Measurements from ENCODE around the gene VANGL2. TPM values are rescaled to one million over a fixed set of nuclear protein-coding genes. Genes with fewer than 3 reads are reported as not detected.

The VANGL2 gene
- total RNA-seq (2014; rRNA removed; shearing (Covaris generic)): 42.8 and 51.3 TPM in 2 replicates
- 16.8 and 17.7 TPM in 2 replicates for polyA plus RNA-seq (2016; fragmentation: Nextera tagmentation; extraction: Ambion mirVana)
- long read RNA-seq, partial matches to known transcripts: 0 of 2 reads
- long read RNA-seq, other reads (novel, unspliced or antisense): 2 of 2 reads

DNA sequence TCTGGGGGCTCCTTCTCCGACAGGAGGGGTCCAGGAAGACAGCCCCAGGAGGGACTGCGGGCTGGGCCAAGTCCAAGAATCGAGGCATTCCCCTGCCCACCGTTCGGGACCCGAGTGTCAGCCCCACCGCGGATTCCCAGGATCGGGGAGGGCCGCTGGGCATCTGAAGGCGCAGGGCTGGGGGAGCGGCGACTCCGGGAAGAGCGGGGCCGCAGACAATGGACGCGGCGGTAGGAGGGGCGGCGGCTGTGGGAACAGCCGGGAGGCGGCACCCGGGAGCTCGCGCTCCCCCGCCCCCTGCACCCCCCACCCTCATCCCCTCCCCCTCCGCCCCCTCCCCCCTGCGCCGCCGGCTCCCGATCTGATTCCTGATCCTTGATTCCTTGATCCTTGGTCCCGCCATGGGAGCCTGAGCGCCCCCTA, at the start of gene VANGL2:
Gene VANGL2 (plus strand): TSS at position 342 of the 423 bp plus-strand sequence. CDS start 15,274 bp downstream, outside the sequence.
- H3K4me2 ChIP-seq: peak within 1 kb of the TSS; percentile 100
- no peaks in the 10 kb centered on the region for H3K9me3 Mint-ChIP-seq
- ATAC-seq: peak; percentile 61
- peak within 1 kb of the TSS; percentile 90 for H2AFZ ChIP-seq
- peak within 1 kb of the TSS; percentile 88 for H3K27ac Mint-ChIP-seq
- no peaks in the 10 kb centered on the region for H3K36me3 ChIP-seq (ENCODE audit: insufficient read depth)
- peaks cover 54% of the 10 kb centered on the region for H3K4me1 Mint-ChIP-seq
- no peaks in the 10 kb centered on the region for H3K27me3 ChIP-seq (ENCODE audit: insufficient read depth)
- H3K27me3 Mint-ChIP-seq (ENCODE audit: insufficient read depth, low read depth, poor library complexity): peaks cover 10% of the 10 kb centered on the region
- DNase-seq (ENCODE audit: low spot score): peak; percentile 89
- peaks cover 51% of the 10 kb centered on the region for H3K4me1 ChIP-seq (ENCODE audit: insufficient read depth)
- H3K27ac ChIP-seq (ENCODE audit: low read depth): peak within 1 kb of the TSS; percentile 99
- H3K4me3 ChIP-seq: peak within 1 kb of the TSS; percentile 99
- peaks cover 47% of the 10 kb centered on the region for H3K79me2 ChIP-seq (replicated peaks; ENCODE audit: insufficient read depth)
- no peaks in the 10 kb centered on the region for H3K9me2 ChIP-seq (ENCODE audit: insufficient read depth)
- peaks cover 17% of the 10 kb centered on the region; the same call in 1 of the 2 replicates for H4K20me1 ChIP-seq (replicated peaks; ENCODE audit: insufficient read depth)
- H3F3A ChIP-seq (replicated peaks; ENCODE audit: low read depth): peaks cover 12% of the 10 kb centered on the region; the same call in 1 of the 2 replicates
- peak within 1 kb of the TSS; percentile 81 for H3K4me3 Mint-ChIP-seq
- no peak for TF ChIP-seq NANOG (IDR thresholded peaks at IDR 0.05; ENCODE audit: borderline replicate concordance)
- TF ChIP-seq, protein P1, sequence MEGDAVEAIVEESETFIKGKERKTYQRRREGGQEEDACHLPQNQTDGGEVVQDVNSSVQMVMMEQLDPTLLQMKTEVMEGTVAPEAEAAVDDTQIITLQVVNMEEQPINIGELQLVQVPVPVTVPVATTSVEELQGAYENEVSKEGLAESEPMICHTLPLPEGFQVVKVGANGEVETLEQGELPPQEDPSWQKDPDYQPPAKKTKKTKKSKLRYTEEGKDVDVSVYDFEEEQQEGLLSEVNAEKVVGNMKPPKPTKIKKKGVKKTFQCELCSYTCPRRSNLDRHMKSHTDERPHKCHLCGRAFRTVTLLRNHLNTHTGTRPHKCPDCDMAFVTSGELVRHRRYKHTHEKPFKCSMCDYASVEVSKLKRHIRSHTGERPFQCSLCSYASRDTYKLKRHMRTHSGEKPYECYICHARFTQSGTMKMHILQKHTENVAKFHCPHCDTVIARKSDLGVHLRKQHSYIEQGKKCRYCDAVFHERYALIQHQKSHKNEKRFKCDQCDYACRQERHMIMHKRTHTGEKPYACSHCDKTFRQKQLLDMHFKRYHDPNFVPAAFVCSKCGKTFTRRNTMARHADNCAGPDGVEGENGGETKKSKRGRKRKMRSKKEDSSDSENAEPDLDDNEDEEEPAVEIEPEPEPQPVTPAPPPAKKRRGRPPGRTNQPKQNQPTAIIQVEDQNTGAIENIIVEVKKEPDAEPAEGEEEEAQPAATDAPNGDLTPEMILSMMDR (conservative IDR thresholded peaks at IDR 0.05; ENCODE audit: low read depth in 2 of 2): no peak
- TF ChIP-seq EZH2phosphoT487 (IDR thresholded peaks at IDR 0.05; ENCODE audit: unreplicated experiment): no peak
- no peak for TF ChIP-seq JUNB (IDR thresholded peaks at IDR 0.05; ENCODE audit: unreplicated experiment)
- peak; percentile 83 for TF ChIP-seq POLR2AphosphoS5 (IDR thresholded peaks at IDR 0.05; ENCODE audit: low read depth)
- TF ChIP-seq, protein P2, sequence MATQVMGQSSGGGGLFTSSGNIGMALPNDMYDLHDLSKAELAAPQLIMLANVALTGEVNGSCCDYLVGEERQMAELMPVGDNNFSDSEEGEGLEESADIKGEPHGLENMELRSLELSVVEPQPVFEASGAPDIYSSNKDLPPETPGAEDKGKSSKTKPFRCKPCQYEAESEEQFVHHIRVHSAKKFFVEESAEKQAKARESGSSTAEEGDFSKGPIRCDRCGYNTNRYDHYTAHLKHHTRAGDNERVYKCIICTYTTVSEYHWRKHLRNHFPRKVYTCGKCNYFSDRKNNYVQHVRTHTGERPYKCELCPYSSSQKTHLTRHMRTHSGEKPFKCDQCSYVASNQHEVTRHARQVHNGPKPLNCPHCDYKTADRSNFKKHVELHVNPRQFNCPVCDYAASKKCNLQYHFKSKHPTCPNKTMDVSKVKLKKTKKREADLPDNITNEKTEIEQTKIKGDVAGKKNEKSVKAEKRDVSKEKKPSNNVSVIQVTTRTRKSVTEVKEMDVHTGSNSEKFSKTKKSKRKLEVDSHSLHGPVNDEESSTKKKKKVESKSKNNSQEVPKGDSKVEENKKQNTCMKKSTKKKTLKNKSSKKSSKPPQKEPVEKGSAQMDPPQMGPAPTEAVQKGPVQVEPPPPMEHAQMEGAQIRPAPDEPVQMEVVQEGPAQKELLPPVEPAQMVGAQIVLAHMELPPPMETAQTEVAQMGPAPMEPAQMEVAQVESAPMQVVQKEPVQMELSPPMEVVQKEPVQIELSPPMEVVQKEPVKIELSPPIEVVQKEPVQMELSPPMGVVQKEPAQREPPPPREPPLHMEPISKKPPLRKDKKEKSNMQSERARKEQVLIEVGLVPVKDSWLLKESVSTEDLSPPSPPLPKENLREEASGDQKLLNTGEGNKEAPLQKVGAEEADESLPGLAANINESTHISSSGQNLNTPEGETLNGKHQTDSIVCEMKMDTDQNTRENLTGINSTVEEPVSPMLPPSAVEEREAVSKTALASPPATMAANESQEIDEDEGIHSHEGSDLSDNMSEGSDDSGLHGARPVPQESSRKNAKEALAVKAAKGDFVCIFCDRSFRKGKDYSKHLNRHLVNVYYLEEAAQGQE (IDR thresholded peaks at IDR 0.05; ENCODE audit: unreplicated experiment): no peak
- no peak for TF ChIP-seq STAT1 (IDR thresholded peaks at IDR 0.05; ENCODE audit: unreplicated experiment)
- TF ChIP-seq, protein P3, sequence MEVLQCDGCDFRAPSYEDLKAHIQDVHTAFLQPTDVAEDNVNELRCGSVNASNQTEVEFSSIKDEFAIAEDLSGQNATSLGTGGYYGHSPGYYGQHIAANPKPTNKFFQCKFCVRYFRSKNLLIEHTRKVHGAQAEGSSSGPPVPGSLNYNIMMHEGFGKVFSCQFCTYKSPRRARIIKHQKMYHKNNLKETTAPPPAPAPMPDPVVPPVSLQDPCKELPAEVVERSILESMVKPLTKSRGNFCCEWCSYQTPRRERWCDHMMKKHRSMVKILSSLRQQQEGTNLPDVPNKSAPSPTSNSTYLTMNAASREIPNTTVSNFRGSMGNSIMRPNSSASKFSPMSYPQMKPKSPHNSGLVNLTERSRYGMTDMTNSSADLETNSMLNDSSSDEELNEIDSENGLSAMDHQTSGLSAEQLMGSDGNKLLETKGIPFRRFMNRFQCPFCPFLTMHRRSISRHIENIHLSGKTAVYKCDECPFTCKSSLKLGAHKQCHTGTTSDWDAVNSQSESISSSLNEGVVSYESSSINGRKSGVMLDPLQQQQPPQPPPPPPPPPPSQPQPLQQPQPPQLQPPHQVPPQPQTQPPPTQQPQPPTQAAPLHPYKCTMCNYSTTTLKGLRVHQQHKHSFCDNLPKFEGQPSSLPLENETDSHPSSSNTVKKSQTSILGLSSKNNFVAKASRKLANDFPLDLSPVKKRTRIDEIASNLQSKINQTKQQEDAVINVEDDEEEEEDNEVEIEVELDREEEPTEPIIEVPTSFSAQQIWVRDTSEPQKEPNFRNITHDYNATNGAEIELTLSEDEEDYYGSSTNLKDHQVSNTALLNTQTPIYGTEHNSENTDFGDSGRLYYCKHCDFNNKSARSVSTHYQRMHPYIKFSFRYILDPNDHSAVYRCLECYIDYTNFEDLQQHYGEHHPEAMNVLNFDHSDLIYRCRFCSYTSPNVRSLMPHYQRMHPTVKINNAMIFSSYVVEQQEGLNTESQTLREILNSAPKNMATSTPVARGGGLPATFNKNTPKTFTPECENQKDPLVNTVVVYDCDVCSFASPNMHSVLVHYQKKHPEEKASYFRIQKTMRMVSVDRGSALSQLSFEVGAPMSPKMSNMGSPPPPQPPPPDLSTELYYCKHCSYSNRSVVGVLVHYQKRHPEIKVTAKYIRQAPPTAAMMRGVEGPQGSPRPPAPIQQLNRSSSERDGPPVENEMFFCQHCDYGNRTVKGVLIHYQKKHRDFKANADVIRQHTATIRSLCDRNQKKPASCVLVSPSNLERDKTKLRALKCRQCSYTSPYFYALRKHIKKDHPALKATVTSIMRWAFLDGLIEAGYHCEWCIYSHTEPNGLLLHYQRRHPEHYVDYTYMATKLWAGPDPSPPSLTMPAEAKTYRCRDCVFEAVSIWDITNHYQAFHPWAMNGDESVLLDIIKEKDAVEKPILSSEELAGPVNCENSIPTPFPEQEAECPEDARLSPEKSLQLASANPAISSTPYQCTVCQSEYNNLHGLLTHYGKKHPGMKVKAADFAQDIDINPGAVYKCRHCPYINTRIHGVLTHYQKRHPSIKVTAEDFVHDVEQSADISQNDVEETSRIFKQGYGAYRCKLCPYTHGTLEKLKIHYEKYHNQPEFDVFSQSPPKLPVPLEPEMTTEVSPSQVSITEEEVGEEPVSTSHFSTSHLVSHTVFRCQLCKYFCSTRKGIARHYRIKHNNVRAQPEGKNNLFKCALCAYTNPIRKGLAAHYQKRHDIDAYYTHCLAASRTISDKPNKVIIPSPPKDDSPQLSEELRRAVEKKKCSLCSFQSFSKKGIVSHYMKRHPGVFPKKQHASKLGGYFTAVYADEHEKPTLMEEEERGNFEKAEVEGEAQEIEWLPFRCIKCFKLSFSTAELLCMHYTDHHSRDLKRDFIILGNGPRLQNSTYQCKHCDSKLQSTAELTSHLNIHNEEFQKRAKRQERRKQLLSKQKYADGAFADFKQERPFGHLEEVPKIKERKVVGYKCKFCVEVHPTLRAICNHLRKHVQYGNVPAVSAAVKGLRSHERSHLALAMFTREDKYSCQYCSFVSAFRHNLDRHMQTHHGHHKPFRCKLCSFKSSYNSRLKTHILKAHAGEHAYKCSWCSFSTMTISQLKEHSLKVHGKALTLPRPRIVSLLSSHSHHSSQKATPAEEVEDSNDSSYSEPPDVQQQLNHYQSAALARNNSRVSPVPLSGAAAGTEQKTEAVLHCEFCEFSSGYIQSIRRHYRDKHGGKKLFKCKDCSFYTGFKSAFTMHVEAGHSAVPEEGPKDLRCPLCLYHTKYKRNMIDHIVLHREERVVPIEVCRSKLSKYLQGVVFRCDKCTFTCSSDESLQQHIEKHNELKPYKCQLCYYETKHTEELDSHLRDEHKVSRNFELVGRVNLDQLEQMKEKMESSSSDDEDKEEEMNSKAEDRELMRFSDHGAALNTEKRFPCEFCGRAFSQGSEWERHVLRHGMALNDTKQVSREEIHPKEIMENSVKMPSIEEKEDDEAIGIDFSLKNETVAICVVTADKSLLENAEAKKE (CRISPR knock-in tag; IDR thresholded peaks at IDR 0.05): no peak
- TF ChIP-seq ZNF114 (CRISPR knock-in tag; IDR thresholded peaks at IDR 0.05): no peak
- no peak for TF ChIP-seq ZNF331 (CRISPR knock-in tag; IDR thresholded peaks at IDR 0.05; ENCODE audit: low read depth)
- TF ChIP-seq, protein P4, sequence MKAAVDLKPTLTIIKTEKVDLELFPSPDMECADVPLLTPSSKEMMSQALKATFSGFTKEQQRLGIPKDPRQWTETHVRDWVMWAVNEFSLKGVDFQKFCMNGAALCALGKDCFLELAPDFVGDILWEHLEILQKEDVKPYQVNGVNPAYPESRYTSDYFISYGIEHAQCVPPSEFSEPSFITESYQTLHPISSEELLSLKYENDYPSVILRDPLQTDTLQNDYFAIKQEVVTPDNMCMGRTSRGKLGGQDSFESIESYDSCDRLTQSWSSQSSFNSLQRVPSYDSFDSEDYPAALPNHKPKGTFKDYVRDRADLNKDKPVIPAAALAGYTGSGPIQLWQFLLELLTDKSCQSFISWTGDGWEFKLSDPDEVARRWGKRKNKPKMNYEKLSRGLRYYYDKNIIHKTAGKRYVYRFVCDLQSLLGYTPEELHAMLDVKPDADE (IDR thresholded peaks at IDR 0.05): peak; percentile 25; the same call in 1 of the 2 replicates
- TF ChIP-seq CREB1 (CRISPR knock-in tag; IDR thresholded peaks at IDR 0.05; ENCODE audit: low read depth): peak; percentile 78
- TF ChIP-seq EZH2 (IDR thresholded peaks at IDR 0.05; ENCODE audit: low read depth, unreplicated experiment): no peak
- H3K36me3 Mint-ChIP-seq (ENCODE audit: low read depth): no peaks in the 10 kb centered on the region; the same call in 2 of the 3 replicates

Data from GM23338 (cell line).